Fibroblast of lung (primary cell): ENCODE measurements around the gene NHS. TPM values are rescaled to one million over a fixed set of nuclear protein-coding genes. Genes with fewer than 3 reads are reported as not detected.

Experiments used
- DNase-seq, 2 donors: peaks; one replicate each; pipeline versions ENCODE4 v3.0.0 to v3.0.0-alpha.2; 2010; ENCODE audit warnings: low read depth in 2 of 2
- H2AFZ ChIP-seq: 2 replicates; pipeline ENCODE4 v1.5.1; 2012; ENCODE audit warnings: low read length, control low read depth, inconsistent platforms
- H3K27ac ChIP-seq: 2 replicates; pipeline ENCODE4 v1.5.1; 2011; ENCODE audit warnings: low read length, control low read depth; ENCODE audit not compliant: insufficient read depth
- H3K27me3 ChIP-seq: 2 replicates; pipeline ENCODE4 v1.5.1; 2011; ENCODE audit warnings: mild to moderate bottlenecking, low read length; ENCODE audit not compliant: control insufficient read depth, insufficient read depth
- H3K36me3 ChIP-seq: 2 replicates; pipeline ENCODE4 v1.5.1; 2011; ENCODE audit warnings: low read length; ENCODE audit not compliant: control insufficient read depth, insufficient read depth
- H3K4me1 ChIP-seq: 2 replicates; pipeline ENCODE4 v1.5.1; 2011; ENCODE audit warnings: low read length; ENCODE audit not compliant: control insufficient read depth, insufficient read depth; ENCODE audit errors: extremely low read depth
- H3K4me2 ChIP-seq: 2 replicates; pipeline ENCODE4 v1.5.1; 2011; ENCODE audit warnings: low read length, control low read depth; ENCODE audit not compliant: insufficient read depth; ENCODE audit errors: extremely low read depth
- H3K4me3 ChIP-seq, 4 experiments: fragments of 200-600 bp in 1 of 4; sonication (generic) in 1 of 4; replicated peaks in 1 of 4; 2 replicates each; pipeline ENCODE4 v1.5.1; 2011 to 2016; ENCODE audit warnings: low read length in 4 of 4, low read depth in 3 of 4, mild to moderate bottlenecking in 3 of 4, control low read depth in 2 of 4, inconsistent platforms in 1 of 4, mixed read lengths in 1 of 4; ENCODE audit not compliant: insufficient read depth in 1 of 4; ENCODE audit errors: control extremely low read depth in 1 of 4
- H3K79me2 ChIP-seq: 2 replicates; pipeline ENCODE4 v1.5.1; 2012; ENCODE audit warnings: mild to moderate bottlenecking, low read length, inconsistent platforms; ENCODE audit not compliant: control insufficient read depth, insufficient read depth
- H3K9ac ChIP-seq: 2 replicates; pipeline ENCODE4 v1.5.1; 2011; ENCODE audit warnings: mild to moderate bottlenecking, low read length, control low read depth; ENCODE audit not compliant: insufficient read depth
- H3K9me3 ChIP-seq: 2 replicates; pipeline ENCODE4 v1.5.1; 2012; ENCODE audit warnings: low read depth, low read length; ENCODE audit not compliant: control insufficient read depth, insufficient read depth
- H4K20me1 ChIP-seq: 2 replicates; pipeline ENCODE4 v1.5.1; 2011; ENCODE audit warnings: low read length; ENCODE audit not compliant: control insufficient read depth, insufficient read depth; ENCODE audit errors: extremely low read depth
- CTCF ChIP-seq, 2 donors: IDR thresholded peaks in 1 of 2; conservative IDR thresholded peaks in 1 of 2; 1 replicate in 1 of 2; 2 replicates in 1 of 2; pipeline ENCODE4 v1.5.1; 2011 to 2012; ENCODE audit warnings: low read length in 2 of 2, control low read depth in 1 of 2, inconsistent platforms in 1 of 2, low read depth in 1 of 2, mild to moderate bottlenecking in 1 of 2
- EZH2 ChIP-seq: IDR thresholded peaks from 2 replicates; pipeline ENCODE4 v1.5.1; 2012; ENCODE audit warnings: low read length, control low read depth, mild to moderate bottlenecking; ENCODE audit errors: missing control alignments
- polyA plus RNA-seq, 2 donors: library from polyadenylated mRNA; depleted of rRNA in 1 of 2; stranded (reverse) in 1 of 2; unstranded in 1 of 2; fragments of >200 nt; gene quantifications; 2 replicates each; pipeline ENCODE4 v1.2.1, GENCODE V29; 2011 to 2012; ENCODE audit warnings: missing spikeins in 1 of 2
- total RNA-seq: library from RNA; depleted of rRNA; stranded (reverse); fragments of >200 nt; gene quantifications from 2 replicates; pipeline ENCODE4 v1.2.1, GENCODE V29; 2014

Gene NHS
- total and polyA plus RNA-seq, 2 donors (not counting 1 experiment from before 2014, with no cell fraction given): 1.4 to 3.8 TPM

- no peak overlapping the region for H2AFZ ChIP-seq
- no peak overlapping the region for H3K27ac ChIP-seq
- H3K4me1 ChIP-seq: no peaks in the 10 kb centered on the region
- H3K36me3 ChIP-seq: no peaks in the 10 kb centered on the region
- no peak overlapping the region for H3K4me3 ChIP-seq
- TF ChIP-seq EZH2: no peak
- no peak for TF ChIP-seq CTCF (conservative IDR thresholded peaks at IDR 0.05 in 1 of 2, IDR thresholded peaks at IDR 0.05 in 1 of 2; ENCODE audit: low read depth in 1 of 2, low read length in 2 of 2)
- H3K4me2 ChIP-seq: no peak overlapping the region
- no peaks in the 10 kb centered on the region for H3K27me3 ChIP-seq
- no peak overlapping the region for H3K9ac ChIP-seq
- H3K9me3 ChIP-seq: no peaks in the 10 kb centered on the region
- H3K79me2 ChIP-seq: no peaks in the 10 kb centered on the region
- DNase-seq: no peak
- no peaks in the 10 kb centered on the region for H4K20me1 ChIP-seq
These were observed 268.5 kb downstream of the NHS start for GRCh38 chrX:17643528-17643927.

- Histone ChIP-seq H3K4me2 (no peak overlapping the region), H3K79me2 (no peaks in the 10 kb centered on the region), H3K9me3 (no peaks in the 10 kb centered on the region), H4K20me1 (no peaks in the 10 kb centered on the region), H3K4me1 (no peaks in the 10 kb centered on the region), H3K4me3 (no peak overlapping the region), H3K36me3 (no peaks in the 10 kb centered on the region), H3K27me3 (no peaks in the 10 kb centered on the region), H3K9ac (no peak overlapping the region), H2AFZ (no peak overlapping the region), H3K27ac (no peak overlapping the region)
- TF ChIP-seq CTCF (conservative IDR thresholded peaks at IDR 0.05 in 1 of 2, IDR thresholded peaks at IDR 0.05 in 1 of 2; ENCODE audit: low read depth in 1 of 2, low read length in 2 of 2) (no peak), EZH2 (no peak)
- no peak for DNase-seq
These were observed 269.0 kb downstream of the NHS start for GRCh38 chrX:17644001-17644400.

GRCh38 chrX:17654116-17654515, 279.1 kb downstream of the NHS start:
- H3K4me1 ChIP-seq: no peaks in the 10 kb centered on the region
- H2AFZ ChIP-seq: no peak overlapping the region
- no peak overlapping the region for H3K4me3 ChIP-seq
- H3K79me2 ChIP-seq: no peaks in the 10 kb centered on the region
- no peaks in the 10 kb centered on the region for H3K27me3 ChIP-seq
- H3K9ac ChIP-seq: no peak overlapping the region
- no peak for TF ChIP-seq EZH2
- TF ChIP-seq CTCF (conservative IDR thresholded peaks at IDR 0.05 in 1 of 2, IDR thresholded peaks at IDR 0.05 in 1 of 2; ENCODE audit: low read depth in 1 of 2, low read length in 2 of 2): no peak
- no peaks in the 10 kb centered on the region for H3K9me3 ChIP-seq
- no peaks in the 10 kb centered on the region for H3K36me3 ChIP-seq
- no peak overlapping the region for H3K27ac ChIP-seq
- no peaks in the 10 kb centered on the region for H4K20me1 ChIP-seq
- DNase-seq: no peak
- H3K4me2 ChIP-seq: no peak overlapping the region
